Left lung (tissue), 14 donors: ENCODE results near the gene FBXO28. TPM values are rescaled to one million over a fixed set of nuclear protein-coding genes. Genes with fewer than 3 reads are reported as not detected.

Experiments used
- ATAC-seq: fragments of 200-7000 bp; cut with Tn5 transposase; one replicate; pipeline ENCODE4 v1.9.1; 2020; ENCODE audit warnings: moderate library complexity
- DNase-seq, 4 donors: peaks; one replicate each; pipeline ENCODE4 v3.0.0-alpha.2; 2013 to 2020
- H3K27ac ChIP-seq, 2 donors: fragments of 200-600 bp; sonication (generic) in 1 of 2; one replicate each; pipeline versions ENCODE4 v1.5.0 to v1.8.0; 2020 to 2021
- H3K27me3 ChIP-seq, 2 donors: fragments of 200-600 bp; sonication (generic) in 1 of 2; one replicate each; pipeline versions ENCODE4 v1.5.0 to v1.8.0; 2020 to 2021
- H3K36me3 ChIP-seq, 2 donors: fragments of 200-600 bp; sonication (generic) in 1 of 2; one replicate each; pipeline versions ENCODE4 v1.5.0 to v1.8.0; 2020 to 2021
- H3K4me1 ChIP-seq, 2 donors: fragments of 200-600 bp; one replicate each; pipeline ENCODE4 v1.8.0; 2021
- H3K4me3 ChIP-seq, 2 donors: fragments of 200-600 bp; sonication (generic) in 1 of 2; one replicate each; pipeline versions ENCODE4 v1.5.0 to v1.8.0; 2020 to 2021; ENCODE audit warnings: mild to moderate bottlenecking in 1 of 2
- H3K9me3 ChIP-seq, 2 donors: fragments of 200-600 bp; sonication (generic) in 1 of 2; one replicate each; pipeline versions ENCODE4 v1.5.0 to v1.8.0; 2020 to 2021
- intact Hi-C, 2 donors: fragments of 100-400 bp; cut with DNase I; formaldehyde crosslinking; loops; one replicate each; pipeline versions ENCODE4 v1.11.2 to v1.14.2; 2022
- long read RNA-seq, 12 donors: library from polyadenylated mRNA in 2 of 12; unstranded in 2 of 12; transcript quantifications; one replicate each; pipeline ENCODE4 v2.0.0 and lab custom pipeline, GENCODE V29; 2019 to 2026
- polyA plus RNA-seq, 6 donors: library from polyadenylated mRNA; unstranded; fragments of 120-200 nt; gene quantifications; one replicate each; pipeline ENCODE4 v1.2.1, GENCODE V29; 2013; ENCODE audit not compliant: insufficient read length in 6 of 6
- total RNA-seq, 2 donors: library from RNA; stranded (reverse); fragmentation: NEBNext Ultra II Directional; extraction: Animal tissue kit (Norgen Biotek cat#: 25700); gene quantifications; one replicate each; pipeline ENCODE4 v1.2.1, GENCODE V29; 2021
- TF ChIP-seq, protein P1 (sequence below), 2 donors: fragments of 200-600 bp; sonication (generic) in 1 of 2; IDR thresholded peaks; one replicate each; pipeline versions ENCODE4 v1.5.0 to v1.8.0; 2021; ENCODE audit warnings: antibody characterized with exemption in 2 of 2
- donor health status: DM: no; HTN: yes; CAD: no.
- donor health status: DM: no; HTN: no; CAD: no.

FBXO28 gene, protein sequence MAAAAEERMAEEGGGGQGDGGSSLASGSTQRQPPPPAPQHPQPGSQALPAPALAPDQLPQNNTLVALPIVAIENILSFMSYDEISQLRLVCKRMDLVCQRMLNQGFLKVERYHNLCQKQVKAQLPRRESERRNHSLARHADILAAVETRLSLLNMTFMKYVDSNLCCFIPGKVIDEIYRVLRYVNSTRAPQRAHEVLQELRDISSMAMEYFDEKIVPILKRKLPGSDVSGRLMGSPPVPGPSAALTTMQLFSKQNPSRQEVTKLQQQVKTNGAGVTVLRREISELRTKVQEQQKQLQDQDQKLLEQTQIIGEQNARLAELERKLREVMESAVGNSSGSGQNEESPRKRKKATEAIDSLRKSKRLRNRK
- total RNA-seq (10 to 100 TPM; 26.7 to 27.0 TPM), polyA plus RNA-seq (10 to 100 TPM; 31.0 to 33.6 (median 32.2) TPM)
- long read RNA-seq, donor 1, full-length matches to known transcripts, result 20 of 20 reads
- long read RNA-seq, donor 1, partial matches to known transcripts, result 0 of 20 reads
- long read RNA-seq, donor 1, other reads (novel, unspliced or antisense), result 0 of 20 reads
- long read RNA-seq, donor 2, full-length matches to known transcripts, result 9 of 9 reads
- long read RNA-seq, donor 2, partial matches to known transcripts, result 0 of 9 reads
- long read RNA-seq, donor 2, other reads (novel, unspliced or antisense), result 0 of 9 reads
- long read RNA-seq, donor 3, full-length matches to known transcripts, result 5 of 5 reads
- long read RNA-seq, donor 3, partial matches to known transcripts, result 0 of 5 reads
- long read RNA-seq, donor 3, other reads (novel, unspliced or antisense), result 0 of 5 reads
- long read RNA-seq, donor 4, full-length matches to known transcripts, result 3 of 4 reads
- long read RNA-seq, donor 4, partial matches to known transcripts, result 0 of 4 reads
- long read RNA-seq, donor 4, other reads (novel, unspliced or antisense), result 1 of 4 reads
- long read RNA-seq, donor 5, full-length matches to known transcripts, result 7 of 7 reads
- long read RNA-seq, donor 5, partial matches to known transcripts, result 0 of 7 reads
- long read RNA-seq, donor 5, other reads (novel, unspliced or antisense), result 0 of 7 reads
- long read RNA-seq, donor 6, full-length matches to known transcripts, result 3 of 3 reads
- long read RNA-seq, donor 6, partial matches to known transcripts, result 0 of 3 reads
- long read RNA-seq, donor 6, other reads (novel, unspliced or antisense), result 0 of 3 reads
- long read RNA-seq, donor 7, full-length matches to known transcripts, result 2 of 2 reads
- long read RNA-seq, donor 7, partial matches to known transcripts, result 0 of 2 reads
- long read RNA-seq, donor 7, other reads (novel, unspliced or antisense), result 0 of 2 reads
- long read RNA-seq, donor 8, full-length matches to known transcripts, result 7 of 7 reads
- long read RNA-seq, donor 8, partial matches to known transcripts, result 0 of 7 reads
- long read RNA-seq, donor 8, other reads (novel, unspliced or antisense), result 0 of 7 reads
- long read RNA-seq, donor 9, result 0 reads
- long read RNA-seq, donor 10, full-length matches to known transcripts, result 3 of 3 reads
- long read RNA-seq, donor 10, partial matches to known transcripts, result 0 of 3 reads
- long read RNA-seq, donor 10, other reads (novel, unspliced or antisense), result 0 of 3 reads
- long read RNA-seq, donor 11, full-length matches to known transcripts, result 6 of 6 reads
- long read RNA-seq, donor 11, partial matches to known transcripts, result 0 of 6 reads
- long read RNA-seq, donor 11, other reads (novel, unspliced or antisense), result 0 of 6 reads
- long read RNA-seq, donor 12, full-length matches to known transcripts, result 8 of 8 reads
- long read RNA-seq, donor 12, partial matches to known transcripts, result 0 of 8 reads
- long read RNA-seq, donor 12, other reads (novel, unspliced or antisense), result 0 of 8 reads

DNA sequence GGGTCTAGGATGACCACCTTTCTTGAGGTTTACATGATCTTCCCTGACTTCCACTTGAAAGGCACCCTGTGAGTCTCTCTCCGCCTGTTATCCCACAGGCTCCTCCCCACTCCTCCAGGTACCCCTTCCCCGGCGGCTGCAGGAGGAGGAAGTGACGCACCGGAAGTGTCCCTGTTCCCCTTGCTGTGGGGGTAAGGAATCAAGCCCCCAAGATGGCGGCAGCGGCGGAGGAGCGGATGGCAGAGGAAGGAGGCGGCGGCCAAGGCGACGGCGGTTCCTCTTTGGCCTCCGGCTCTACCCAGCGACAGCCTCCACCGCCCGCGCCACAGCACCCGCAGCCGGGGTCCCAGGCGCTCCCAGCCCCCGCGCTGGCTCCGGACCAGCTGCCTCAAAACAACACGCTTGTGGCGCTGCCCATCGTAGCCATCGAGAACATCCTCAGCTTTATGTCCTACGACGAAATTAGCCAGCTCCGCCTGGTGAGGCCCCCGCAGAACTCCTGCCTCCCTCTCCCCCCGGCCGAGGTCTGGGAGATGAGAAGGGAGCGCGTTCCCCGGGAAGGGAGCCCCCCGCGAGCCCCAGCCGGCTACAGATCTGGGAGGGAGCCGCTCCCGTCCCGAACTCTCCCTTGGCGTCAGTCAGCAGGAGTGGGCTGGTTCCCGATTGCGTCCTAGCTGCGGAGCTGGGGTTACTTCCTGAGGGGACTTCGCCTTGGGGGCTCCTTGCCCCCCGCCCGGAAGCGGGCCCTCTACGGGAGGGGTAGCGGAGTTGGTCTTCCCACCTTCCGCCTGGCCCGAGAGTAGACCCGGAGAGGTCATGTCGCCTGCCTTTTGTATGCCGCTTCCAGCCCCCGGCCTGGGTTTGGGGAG, at the start of gene FBXO28:
FBXO28 (plus strand) TSS at position 194 of the 869 bp plus-strand sequence; CDS start at position 213, 19 bp downstream.
- ATAC-seq (peak; percentile 99), DNase-seq (peak; percentile 92 to 98 (median 96))
- intact Hi-C loops, result no loop called here
- Histone ChIP-seq H3K9me3 (no peaks in the 10 kb centered on the region), H3K4me3 (peak within 1 kb of the TSS; percentile 77 to 79), H3K27me3 (peaks cover 0 to 7% of the 10 kb centered on the region in 2 donors), H3K36me3 (no peaks in the 10 kb centered on the region), H3K4me1 (peaks cover 15 to 28% of the 10 kb centered on the region in 2 donors), H3K27ac (peak within 1 kb of the TSS; percentile 92 to 96)
- TF ChIP-seq, protein P1, sequence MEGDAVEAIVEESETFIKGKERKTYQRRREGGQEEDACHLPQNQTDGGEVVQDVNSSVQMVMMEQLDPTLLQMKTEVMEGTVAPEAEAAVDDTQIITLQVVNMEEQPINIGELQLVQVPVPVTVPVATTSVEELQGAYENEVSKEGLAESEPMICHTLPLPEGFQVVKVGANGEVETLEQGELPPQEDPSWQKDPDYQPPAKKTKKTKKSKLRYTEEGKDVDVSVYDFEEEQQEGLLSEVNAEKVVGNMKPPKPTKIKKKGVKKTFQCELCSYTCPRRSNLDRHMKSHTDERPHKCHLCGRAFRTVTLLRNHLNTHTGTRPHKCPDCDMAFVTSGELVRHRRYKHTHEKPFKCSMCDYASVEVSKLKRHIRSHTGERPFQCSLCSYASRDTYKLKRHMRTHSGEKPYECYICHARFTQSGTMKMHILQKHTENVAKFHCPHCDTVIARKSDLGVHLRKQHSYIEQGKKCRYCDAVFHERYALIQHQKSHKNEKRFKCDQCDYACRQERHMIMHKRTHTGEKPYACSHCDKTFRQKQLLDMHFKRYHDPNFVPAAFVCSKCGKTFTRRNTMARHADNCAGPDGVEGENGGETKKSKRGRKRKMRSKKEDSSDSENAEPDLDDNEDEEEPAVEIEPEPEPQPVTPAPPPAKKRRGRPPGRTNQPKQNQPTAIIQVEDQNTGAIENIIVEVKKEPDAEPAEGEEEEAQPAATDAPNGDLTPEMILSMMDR (IDR thresholded peaks at IDR 0.05), result no peak

DNA sequence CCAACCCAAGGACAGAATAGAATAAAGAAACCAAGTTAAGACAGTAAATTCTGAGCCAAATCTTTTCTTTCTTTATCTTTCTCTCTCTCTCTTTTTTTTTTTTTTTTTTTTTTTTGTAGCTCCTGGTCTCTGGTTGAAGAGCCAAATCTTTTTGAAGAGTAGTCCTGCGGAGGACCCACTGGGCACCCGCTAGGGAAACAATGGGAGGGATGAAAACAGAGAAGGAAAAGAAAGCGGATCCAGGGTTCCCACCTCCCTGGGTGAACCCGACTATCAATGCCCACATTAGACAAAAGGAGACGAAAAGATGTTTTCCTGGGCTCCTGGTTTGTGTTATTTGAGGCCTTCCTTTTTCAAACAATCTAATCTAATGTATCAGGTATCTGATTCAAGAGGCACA, 49.8 kb upstream of the FBXO28 start:
- intact Hi-C loops, result no loop called here
- Histone ChIP-seq H3K9me3 (no peaks in the 10 kb centered on the region), H3K4me1 (no peaks in the 10 kb centered on the region), H3K4me3 (no peak overlapping the region), H3K36me3 (no peaks in the 10 kb centered on the region), H3K27ac (no peak overlapping the region), H3K27me3 (peaks cover 0 to 4% of the 10 kb centered on the region in 2 donors)
- TF ChIP-seq, protein P1 (IDR thresholded peaks at IDR 0.05), result no peak
- DNase-seq (no peak), ATAC-seq (no peak)

DNA sequence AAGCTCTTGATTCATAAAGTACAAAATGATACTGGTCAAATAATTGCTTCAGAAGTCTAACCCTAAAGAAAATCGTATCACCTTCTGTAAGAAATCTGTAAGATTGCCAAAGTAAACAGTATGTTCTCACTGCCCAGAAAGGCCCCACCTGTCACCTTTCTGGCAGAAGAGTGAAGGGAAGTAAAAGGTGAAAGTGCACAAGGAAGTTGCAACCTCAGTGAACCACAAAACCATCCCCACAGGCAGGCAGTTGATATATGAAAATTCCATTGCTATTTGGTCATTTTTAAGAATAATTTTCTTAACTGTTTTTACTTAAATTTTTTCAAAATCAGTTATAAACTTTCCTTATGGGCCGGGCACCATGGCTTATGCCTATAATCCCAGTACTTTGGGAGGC, 48.5 kb upstream of the FBXO28 start:
- Histone ChIP-seq H3K36me3 (no peaks in the 10 kb centered on the region), H3K9me3 (no peaks in the 10 kb centered on the region), H3K4me1 (no peaks in the 10 kb centered on the region), H3K27me3 (peaks cover 0 to 4% of the 10 kb centered on the region in 2 donors), H3K4me3 (no peak overlapping the region), H3K27ac (no peak overlapping the region)
- TF ChIP-seq, protein P1 (IDR thresholded peaks at IDR 0.05), result no peak
- peak; percentile 72 for ATAC-seq
- DNase-seq, result no peak
- intact Hi-C loops, result no loop called here

DNA sequence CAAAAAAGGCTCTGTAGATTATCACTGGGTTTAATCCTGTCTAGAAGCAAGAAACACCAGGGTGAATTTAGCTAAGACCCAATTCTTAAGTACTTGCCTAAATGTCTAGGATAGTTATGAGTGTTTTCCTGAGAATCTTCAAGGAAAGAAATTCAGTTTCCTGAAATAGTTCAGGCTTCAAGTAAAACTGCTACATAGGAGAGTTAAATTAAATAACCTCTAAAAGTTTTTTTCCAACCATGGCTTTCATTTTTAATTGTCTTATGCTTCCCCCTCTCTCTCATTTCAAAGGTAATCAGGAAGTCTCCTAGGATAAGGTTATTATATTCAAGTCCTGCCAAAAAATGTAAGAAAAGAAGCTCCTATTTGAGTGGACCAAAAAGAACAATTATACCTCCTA, 46.7 kb upstream of the FBXO28 start:
- intact Hi-C loops, result no loop called here
- Histone ChIP-seq H3K4me3 (no peak overlapping the region), H3K36me3 (no peaks in the 10 kb centered on the region), H3K4me1 (no peaks in the 10 kb centered on the region), H3K9me3 (no peaks in the 10 kb centered on the region), H3K27ac (no peak overlapping the region), H3K27me3 (peaks cover 0 to 4% of the 10 kb centered on the region in 2 donors)
- TF ChIP-seq, protein P1 (IDR thresholded peaks at IDR 0.05), result no peak
- DNase-seq (no peak), ATAC-seq (no peak)
